HG02981 (cell line): ENCODE data around the gene SFMBT2.
"Not testable (repeated sequence)": the region's sequence is repeated elsewhere in the genome, so short reads cannot be mapped to it uniquely, and the experiment has no call there.

Experiments
- ATAC-seq: cut with Tn5 transposase; IDR thresholded peaks from one replicate; pipeline ENCODE4 v1.9.1; 2021; ENCODE audit warnings: mild to moderate bottlenecking, moderate library complexity; ENCODE audit not compliant: unreplicated experiment

Gene SFMBT2

GRCh38 chr10:7329219-7329618 lies 81.6 kb downstream of the SFMBT2 start:
- ATAC-seq = no peak

GRCh38 chr10:7327885-7328284 lies 82.9 kb downstream of the SFMBT2 start:
- no peak for ATAC-seq

- ATAC-seq = no peak
Observed at GRCh38 chr10:7322623-7323022, 88.2 kb downstream of the SFMBT2 start.

- no peak for ATAC-seq
Observed at GRCh38 chr10:7320072-7320471, 90.8 kb downstream of the SFMBT2 start.

GRCh38 chr10:7319632-7320031 lies 91.2 kb downstream of the SFMBT2 start:
- no peak for ATAC-seq

GRCh38 chr10:7318836-7319235 lies 92.0 kb downstream of the SFMBT2 start:
- no peak for ATAC-seq

GRCh38 chr10:7317786-7318446 lies 92.9 kb downstream of the SFMBT2 start:
- no peak for ATAC-seq

GRCh38 chr10:7316839-7317238 lies 94.0 kb downstream of the SFMBT2 start:
- no peak for ATAC-seq

- ATAC-seq = no peak
Observed at GRCh38 chr10:7315906-7316305, 94.9 kb downstream of the SFMBT2 start.

- ATAC-seq = no peak
Observed at GRCh38 chr10:7314170-7314569, 96.7 kb downstream of the SFMBT2 start.

- no peak for ATAC-seq
Observed at GRCh38 chr10:7312488-7312857, 98.4 kb downstream of the SFMBT2 start.

- ATAC-seq = not testable (repeated sequence)
Observed at GRCh38 chr10:7311850-7312487, 98.9 kb downstream of the SFMBT2 start.

- no peak for ATAC-seq
Observed at GRCh38 chr10:7311218-7311849, 99.5 kb downstream of the SFMBT2 start.

GRCh38 chr10:7310076-7310475 lies 100.8 kb downstream of the SFMBT2 start:
- ATAC-seq = no peak

GRCh38 chr10:7308826-7309225 lies 102.0 kb downstream of the SFMBT2 start:
- ATAC-seq = no peak

- ATAC-seq = no peak
Observed at GRCh38 chr10:7306616-7307015, 104.2 kb downstream of the SFMBT2 start.

- ATAC-seq = no peak
Observed at GRCh38 chr10:7306147-7306546, 104.7 kb downstream of the SFMBT2 start.

GRCh38 chr10:7305053-7305452 lies 105.8 kb downstream of the SFMBT2 start:
- ATAC-seq = no peak

- ATAC-seq = no peak
Observed at GRCh38 chr10:7304110-7304509, 106.7 kb downstream of the SFMBT2 start.

GRCh38 chr10:7302930-7303557 lies 107.8 kb downstream of the SFMBT2 start:
- ATAC-seq = no peak

- no peak for ATAC-seq
Observed at GRCh38 chr10:7302392-7302906, 108.4 kb downstream of the SFMBT2 start.
